Upper lobe of left lung (tissue), 6 donors: ENCODE measurements around the gene PRR13. TPM values are rescaled to one million over a fixed set of nuclear protein-coding genes. Genes with fewer than 3 reads are reported as not detected.

Source experiments
- ATAC-seq, 2 donors: fragments of 200-7000 bp; cut with Tn5 transposase; one replicate each; pipeline ENCODE4 v1.9.1; 2022; ENCODE audit warnings: mild to moderate bottlenecking in 2 of 2, moderate library complexity in 2 of 2; ENCODE audit not compliant: low FRiP score in 2 of 2
- DNase-seq, 2 donors: peaks; one replicate each; pipeline ENCODE4 v3.0.0-alpha.2; 2019 to 2020
- H3K27ac ChIP-seq, 4 donors: fragments of 200-600 bp; sonication (generic); one replicate each; pipeline ENCODE4 v1.5.1; 2016 to 2019
- H3K27me3 ChIP-seq, 4 donors: fragments of 200-600 bp; sonication (generic); one replicate each; pipeline ENCODE4 v1.5.1; 2017 to 2019
- H3K36me3 ChIP-seq, 4 donors: fragments of 200-600 bp; sonication (generic); one replicate each; pipeline ENCODE4 v1.5.1; 2016 to 2019
- H3K4me1 ChIP-seq, 4 donors: fragments of 200-600 bp; sonication (generic); one replicate each; pipeline ENCODE4 v1.5.1; 2018 to 2019
- H3K4me3 ChIP-seq, 4 donors: fragments of 200-600 bp; sonication (generic); one replicate each; pipeline ENCODE4 v1.5.1; 2017 to 2019; ENCODE audit warnings: mild to moderate bottlenecking in 2 of 4, moderate library complexity in 1 of 4
- H3K9me3 ChIP-seq, 4 donors: fragments of 200-600 bp; sonication (generic); one replicate each; pipeline ENCODE4 v1.5.1; 2018 to 2019
- CTCF ChIP-seq, 6 experiments: fragments of 450-650 bp in 4 of 6; fragments of 200-600 bp in 2 of 6; sonication (generic) in 2 of 6; IDR thresholded peaks; one replicate each; pipeline ENCODE4 v1.5.1; 2016 to 2019; ENCODE audit warnings: antibody characterized with exemption in 6 of 6
- EP300 ChIP-seq, 4 donors: sonication (generic); formaldehyde crosslinking; IDR thresholded peaks; one replicate each; pipeline ENCODE4 v1.5.1; 2017; ENCODE audit warnings: antibody characterized with exemption in 4 of 4, control low read depth in 2 of 4
- POLR2A ChIP-seq, 4 donors: fragments of 450-650 bp; IDR thresholded peaks; one replicate each; pipeline ENCODE4 v1.5.1; 2016 to 2017; ENCODE audit warnings: antibody characterized with exemption in 4 of 4, mild to moderate bottlenecking in 2 of 4
- POLR2AphosphoS5 ChIP-seq, 2 donors: sonication (generic); formaldehyde crosslinking; IDR thresholded peaks; one replicate each; pipeline ENCODE4 v1.5.1; 2017; ENCODE audit warnings: antibody characterized with exemption in 2 of 2
- WGBS, 2 donors: methylation state at CpG; one replicate each; pipeline ENCODE4 v1.1.5; 2017 to 2018; 5-methylcytosine and 5-hydroxymethylcytosine counted together
- total RNA-seq, 6 donors: library from RNA; depleted of rRNA in 4 of 6; stranded (reverse); fragments of >200 nt in 4 of 6; gene quantifications; one replicate each; pipeline versions ENCODE4 v1.1.0 to v1.2.1, GENCODE V29; 2016 to 2021
- donor health status: DM: no; HTN: no; CAD: no; lungs with moderate emphysema.
- donor health status: DM: no; HTN: yes; CAD: no; lungs with severe emphysema.

The PRR13 gene
- total RNA-seq, 6 donors from 2014 or later = 81.5 to 198 (median 105) TPM

GRCh38 chr12:53484686-53485575, 43.4 kb downstream of the PRR13 start:
- no peaks in the 10 kb centered on the region for H3K27me3 ChIP-seq
- ATAC-seq (no peak), DNase-seq (no peak)
- no peak overlapping the region for H3K4me3 ChIP-seq
- peaks cover 8 to 80% (median 59%) of the 10 kb centered on the region in 4 donors for H3K36me3 ChIP-seq
- H3K27ac ChIP-seq = no peak overlapping the region
- H3K9me3 ChIP-seq = no peaks in the 10 kb centered on the region
- peaks cover 0 to 34% (median 17%) of the 10 kb centered on the region in 4 donors for H3K4me1 ChIP-seq
- WGBS, 2 donors = 86 to 87% methylated on average over 5 to 10 of the region's 10 CpGs
- TF ChIP-seq POLR2AphosphoS5 (IDR thresholded peaks at IDR 0.05) (no peak), CTCF (IDR thresholded peaks at IDR 0.05) (no peak)

DNA sequence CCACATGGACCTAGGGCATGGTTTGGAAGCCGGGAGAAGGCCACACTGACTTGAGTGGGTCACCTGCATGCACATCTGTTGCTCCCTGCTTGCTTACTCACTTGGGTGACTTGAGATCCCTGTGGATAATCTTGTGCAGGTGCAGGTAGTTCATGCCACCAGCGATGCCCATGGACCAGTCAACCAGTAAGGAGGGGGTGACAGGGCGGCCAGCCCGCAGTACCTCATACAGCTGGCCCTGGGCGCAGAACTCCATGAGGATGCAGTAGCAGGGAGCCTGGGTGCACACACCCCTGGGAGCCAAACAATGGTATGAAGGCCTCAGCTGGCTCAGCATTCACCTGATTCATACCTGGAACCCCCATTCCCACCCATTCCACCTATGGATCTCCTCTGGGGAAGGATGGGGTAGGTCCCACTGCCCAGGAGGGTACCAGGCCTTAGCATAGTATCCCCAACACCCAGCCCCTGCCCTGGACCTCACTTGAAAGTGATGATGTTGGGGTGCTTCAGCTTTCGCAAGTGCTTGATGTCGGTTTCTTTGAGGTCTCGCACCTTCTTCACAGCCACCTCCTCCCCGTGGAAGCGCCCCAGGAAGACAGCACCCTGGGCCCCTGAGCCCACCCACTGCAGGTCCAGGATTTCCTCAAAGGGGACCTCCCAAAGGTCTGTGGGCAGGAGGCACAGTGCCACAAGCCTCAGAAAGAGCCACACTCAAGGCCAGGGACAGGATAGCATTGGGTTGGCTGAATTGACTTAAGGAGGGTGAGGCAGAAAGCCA, 44.6 kb downstream of the PRR13 start:
- Histone ChIP-seq H3K27me3 (no peaks in the 10 kb centered on the region), H3K27ac (no peak overlapping the region), H3K4me3 (no peak overlapping the region), H3K36me3 (peaks cover 0 to 68% (median 46%) of the 10 kb centered on the region in 4 donors), H3K9me3 (no peaks in the 10 kb centered on the region), H3K4me1 (peaks cover 0 to 29% (median 15%) of the 10 kb centered on the region in 4 donors)
- WGBS, 2 donors = 91 to 98% methylated on average over 7 to 10 of the region's 10 CpGs
- ATAC-seq (no peak), DNase-seq (no peak)
- TF ChIP-seq EP300 (IDR thresholded peaks at IDR 0.05) = no peak
- TF ChIP-seq POLR2A (IDR thresholded peaks at IDR 0.05) = no peak
- no peak for TF ChIP-seq CTCF (IDR thresholded peaks at IDR 0.05)
- TF ChIP-seq POLR2AphosphoS5 (IDR thresholded peaks at IDR 0.05) = no peak

DNA sequence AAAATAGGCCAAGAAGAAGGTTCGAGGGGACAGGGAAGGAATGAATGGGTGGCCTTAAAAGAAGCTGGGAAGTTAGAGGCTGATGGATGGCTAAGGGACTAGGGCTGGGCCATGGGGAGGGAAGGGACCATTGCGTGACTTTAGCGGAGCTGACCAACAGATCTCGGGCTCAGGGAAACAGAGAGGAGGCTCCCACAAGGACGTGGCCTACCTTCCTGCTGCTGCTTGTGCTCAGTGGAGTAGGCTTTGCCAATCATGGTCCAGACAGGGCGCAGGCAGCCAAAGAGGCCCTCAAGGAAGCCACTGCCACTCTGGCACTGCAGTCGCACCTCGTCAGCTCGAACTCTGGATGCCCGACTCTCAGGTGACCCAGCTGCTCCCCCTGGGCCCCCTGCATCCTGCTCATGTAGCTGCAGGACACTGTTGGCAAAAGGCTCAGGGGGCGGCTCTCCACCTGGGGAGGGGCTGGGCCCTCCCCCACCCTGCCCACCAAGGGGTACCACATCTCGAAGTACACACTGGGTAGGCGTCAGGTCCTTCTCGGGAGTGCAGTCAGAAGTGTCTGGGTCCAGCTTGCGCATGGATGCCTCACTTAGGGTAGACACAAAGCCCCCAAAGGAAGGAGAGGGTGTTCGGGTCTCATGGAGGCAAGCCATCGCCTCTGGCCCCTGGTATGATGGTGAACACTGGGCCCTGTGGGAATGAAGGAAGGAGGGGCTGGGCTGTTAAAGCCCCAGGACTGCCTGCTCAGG, 45.4 kb downstream of the PRR13 start:
- WGBS, 2 donors = 74 to 83% methylated on average over 13 to 17 of the region's 17 CpGs
- H3K4me3 ChIP-seq = no peak overlapping the region
- no peak for ATAC-seq
- peak in 1 of 2 donors; percentile 52 for DNase-seq
- H3K9me3 ChIP-seq = no peaks in the 10 kb centered on the region
- H3K27ac ChIP-seq = peak overlapping the region in 2 of 4 donors; percentile 12 to 39
- no peaks in the 10 kb centered on the region for H3K27me3 ChIP-seq
- TF ChIP-seq POLR2AphosphoS5 (IDR thresholded peaks at IDR 0.05) (no peak), CTCF (IDR thresholded peaks at IDR 0.05) (no peak), POLR2A (IDR thresholded peaks at IDR 0.05) (no peak), EP300 (IDR thresholded peaks at IDR 0.05) (no peak)
- H3K36me3 ChIP-seq = peaks cover 0 to 60% (median 39%) of the 10 kb centered on the region in 4 donors
- H3K4me1 ChIP-seq = peaks cover 0 to 32% (median 16%) of the 10 kb centered on the region in 4 donors

DNA sequence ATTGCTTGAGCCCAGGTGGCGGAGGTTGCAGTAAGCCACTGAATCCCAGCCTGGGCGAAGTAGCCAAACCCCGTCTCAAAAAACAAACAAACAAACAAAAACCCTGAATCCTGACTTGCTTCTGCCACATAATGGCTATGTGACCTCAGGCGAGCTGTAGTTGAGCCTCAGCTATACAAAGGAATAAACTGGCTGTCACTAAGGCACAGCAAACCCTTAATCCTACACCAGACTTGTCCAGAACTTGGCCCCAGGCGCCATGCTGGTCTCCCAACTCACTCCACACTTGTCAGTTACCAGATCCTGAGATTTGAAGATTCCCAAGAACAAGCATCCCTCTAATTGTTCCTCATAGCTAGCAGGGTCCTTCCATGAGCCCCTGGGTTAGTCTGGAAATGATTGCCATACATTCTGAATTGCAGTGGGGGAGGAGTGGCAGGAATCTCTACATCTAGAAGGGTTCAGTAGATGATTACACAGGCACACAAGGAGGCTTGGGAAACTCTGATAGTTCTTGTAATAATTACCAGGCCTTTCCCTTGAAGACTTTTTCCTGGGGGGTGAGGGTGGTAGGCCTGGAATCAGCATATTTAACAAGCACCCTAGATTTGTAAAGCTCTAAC, 47.8 kb downstream of the PRR13 start:
- DNase-seq = peak in 1 of 2 donors; percentile 18
- Histone ChIP-seq H3K4me1 (peaks cover 20 to 43% (median 34%) of the 10 kb centered on the region in 4 donors), H3K4me3 (no peak overlapping the region), H3K36me3 (peaks cover 0 to 36% (median 19%) of the 10 kb centered on the region in 4 donors), H3K27ac (no peak overlapping the region), H3K27me3 (no peaks in the 10 kb centered on the region), H3K9me3 (no peaks in the 10 kb centered on the region)
- no peak for TF ChIP-seq EP300 (IDR thresholded peaks at IDR 0.05)
- no peak for TF ChIP-seq POLR2AphosphoS5 (IDR thresholded peaks at IDR 0.05)
- TF ChIP-seq POLR2A (IDR thresholded peaks at IDR 0.05) = no peak
- TF ChIP-seq CTCF (IDR thresholded peaks at IDR 0.05) = no peak
- WGBS, 2 donors = 89 to 90% methylated on average over 5 of the region's 5 CpGs
- ATAC-seq = no peak
